Mesodermal cell (in vitro differentiated cells): ENCODE measurements around the gene SUPT20HL2.
"Not testable (repeated sequence)": the region's sequence is repeated elsewhere in the genome, so short reads cannot be mapped to it uniquely, and the experiment has no call there.

Experiments
- H3K27ac ChIP-seq: 2 replicates; pipeline ENCODE4 v1.7.0; 2013; ENCODE audit warnings: mild to moderate bottlenecking, low read depth, low read length, moderate library complexity; ENCODE audit not compliant: severe bottlenecking
- H3K36me3 ChIP-seq: 2 replicates; pipeline ENCODE4 v1.7.1; 2013; ENCODE audit warnings: mild to moderate bottlenecking, low read length, moderate library complexity; ENCODE audit not compliant: control insufficient read depth, insufficient read depth
- H3K4me1 ChIP-seq: one replicate; pipeline ENCODE4 v1.7.1; 2013; ENCODE audit warnings: mild to moderate bottlenecking, low read length; ENCODE audit not compliant: insufficient read depth, control insufficient read depth, poor library complexity, severe bottlenecking
- H3K4me3 ChIP-seq: 2 replicates; pipeline ENCODE4 v1.7.0; 2013; ENCODE audit warnings: low read length, control low read depth, mild to moderate bottlenecking; ENCODE audit not compliant: insufficient read depth, poor library complexity, severe bottlenecking; ENCODE audit errors: extremely low read depth
- H3K9me3 ChIP-seq: 2 replicates; pipeline ENCODE4 v1.7.1; 2013; ENCODE audit warnings: mild to moderate bottlenecking, low read length, moderate library complexity; ENCODE audit not compliant: control insufficient read depth
- WGBS, 2 experiments: methylation state at CpG; one replicate each; pipeline ENCODE4 v1.1.5; 2013; ENCODE audit warnings: missing lambda C conversion rate in 2 of 2; ENCODE audit not compliant: insufficient coverage in 2 of 2; 5-methylcytosine and 5-hydroxymethylcytosine counted together

The SUPT20HL2 gene

DNA sequence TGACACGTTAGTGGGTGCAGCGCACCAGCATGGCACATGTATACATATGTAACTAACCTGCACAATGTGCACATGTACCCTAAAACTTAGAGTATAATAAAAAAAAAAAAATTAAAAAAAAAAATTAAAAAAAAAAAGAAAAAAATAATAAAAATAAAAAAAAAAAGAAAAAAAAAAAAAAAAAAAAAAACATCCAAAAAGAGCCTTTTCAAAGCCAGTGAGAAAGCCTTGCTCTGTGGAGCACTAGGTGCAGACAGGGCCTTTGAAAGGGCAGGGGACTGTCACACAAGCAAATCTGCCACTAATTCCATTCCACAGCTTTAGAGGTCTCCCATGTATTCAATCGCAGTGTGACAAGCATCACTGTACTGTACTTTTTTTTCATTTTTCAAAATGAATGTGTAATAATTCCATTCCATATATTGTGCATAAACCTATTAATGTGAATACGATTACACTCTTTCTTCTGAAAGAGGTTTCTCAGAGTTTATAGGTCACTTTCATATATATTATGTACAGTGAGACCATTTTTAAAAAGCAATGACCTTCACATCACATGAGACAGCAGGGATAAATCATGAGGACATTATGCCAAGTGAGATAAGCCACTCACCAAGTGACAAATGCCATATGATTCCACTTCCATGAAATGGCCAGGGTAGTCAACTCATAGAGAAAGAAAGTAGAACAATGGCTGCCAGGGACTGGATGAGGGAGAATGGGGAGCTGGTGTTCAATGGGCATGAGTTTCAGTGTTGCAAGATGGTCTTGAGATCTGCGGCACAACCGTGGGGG, 4.1 kb downstream of the SUPT20HL2 start:
- not testable (repeated sequence) for H3K27ac ChIP-seq, H3K4me1 ChIP-seq, H3K4me3 ChIP-seq, H3K36me3 ChIP-seq, H3K9me3 ChIP-seq
- no CpG with 5 or more reads among the region's 6 CpGs for WGBS, 2 experiments

DNA sequence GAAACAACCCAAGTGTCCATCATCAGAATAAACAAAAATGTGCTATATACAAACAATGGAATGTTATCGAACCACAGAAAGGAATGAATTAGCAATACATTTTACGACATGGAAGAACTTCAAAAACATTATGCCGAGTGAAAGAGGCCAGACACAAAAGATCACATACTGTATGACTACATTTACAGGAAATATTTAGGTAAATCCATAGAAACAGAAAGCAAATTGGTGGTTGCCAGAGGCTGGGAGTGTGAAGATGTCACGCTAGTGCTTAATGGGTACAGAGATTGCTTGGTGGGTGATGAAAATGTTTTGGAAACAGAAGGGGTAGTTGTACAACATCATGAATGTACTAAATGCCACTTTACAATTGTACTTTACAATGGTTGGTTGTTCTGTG, 5.1 kb downstream of the SUPT20HL2 start:
- H3K4me1 ChIP-seq, H3K9me3 ChIP-seq, H3K27ac ChIP-seq, H3K4me3 ChIP-seq, H3K36me3 ChIP-seq: not testable (repeated sequence)
- no CpG with 5 or more reads among the region's 4 CpGs for WGBS, 2 experiments

DNA sequence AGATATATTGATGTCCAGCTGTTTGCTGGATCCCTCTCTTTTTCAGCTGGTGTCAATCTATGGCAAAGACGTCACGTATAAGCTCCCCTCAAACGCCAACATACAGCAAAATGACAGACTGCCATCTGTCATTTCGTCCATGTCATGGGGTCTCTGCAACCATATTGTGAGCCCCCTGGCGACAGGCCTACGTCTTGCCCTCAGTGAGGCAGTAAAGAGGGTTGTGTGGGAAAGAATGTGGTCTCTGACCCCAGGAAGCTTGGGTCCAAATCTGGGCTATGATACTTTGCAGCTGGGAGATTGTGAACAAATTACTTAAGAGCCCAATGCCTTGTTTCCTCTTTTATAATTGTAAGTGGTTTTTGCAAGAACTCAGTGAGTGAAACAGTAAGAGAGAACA, 7.4 kb downstream of the SUPT20HL2 start:
- Histone ChIP-seq H3K9me3 (no peaks in the 10 kb centered on the region), H3K4me1 (peaks cover 2% of the 10 kb centered on the region), H3K4me3 (no peak overlapping the region), H3K36me3 (no peaks in the 10 kb centered on the region), H3K27ac (no peak overlapping the region)
- WGBS, 2 experiments: 52 to 90% methylated on average over 2 to 3 of the region's 6 CpGs

DNA sequence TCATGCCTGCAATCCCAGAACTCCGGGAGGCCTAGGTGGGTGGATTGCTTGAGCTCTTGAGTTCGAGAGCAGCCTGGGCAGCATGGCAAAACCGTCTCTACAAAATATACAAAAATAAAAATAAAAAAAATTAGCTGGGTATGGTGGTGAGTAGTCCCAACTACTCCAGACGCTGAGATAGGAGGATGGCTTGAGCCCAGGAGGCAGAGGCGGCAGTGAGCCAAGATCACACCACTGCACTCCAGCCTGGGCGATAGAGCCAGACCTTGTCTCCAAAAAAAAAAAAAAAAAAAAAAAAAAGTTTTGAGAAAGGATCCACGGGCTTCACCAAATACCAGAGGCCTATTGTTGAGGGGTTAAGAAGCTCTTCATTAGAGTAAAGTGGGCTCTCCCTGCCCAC, 8.0 kb downstream of the SUPT20HL2 start:
- Histone ChIP-seq H3K4me1 (no peaks in the 10 kb centered on the region), H3K9me3 (no peaks in the 10 kb centered on the region), H3K4me3 (no peak overlapping the region), H3K27ac (no peak overlapping the region), H3K36me3 (no peaks in the 10 kb centered on the region)
- WGBS, 2 experiments: no CpG with 5 or more reads among the region's 7 CpGs

DNA sequence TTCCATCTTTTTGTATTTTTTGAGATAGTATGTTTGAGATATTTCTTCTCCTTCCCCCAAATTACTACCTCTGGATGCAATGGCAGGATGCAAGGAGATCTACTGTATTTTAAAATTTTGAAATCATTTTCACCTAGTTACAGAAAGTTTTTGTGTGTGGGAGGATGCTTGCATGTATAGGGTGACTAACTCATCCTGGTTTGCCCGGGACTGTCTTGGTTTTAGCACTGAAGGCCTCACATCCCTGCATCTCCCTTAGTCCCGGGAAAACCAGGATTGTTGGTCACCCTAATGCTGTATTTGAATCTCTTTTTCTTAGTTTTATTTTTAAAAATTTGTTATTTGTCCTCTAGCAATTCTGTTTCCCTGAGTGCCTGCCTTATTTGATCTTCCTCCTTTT, 12.1 kb downstream of the SUPT20HL2 start:
- H3K4me1 ChIP-seq: peaks cover 4% of the 10 kb centered on the region
- no CpG with 5 or more reads among the region's 2 CpGs for WGBS, 2 experiments

DNA sequence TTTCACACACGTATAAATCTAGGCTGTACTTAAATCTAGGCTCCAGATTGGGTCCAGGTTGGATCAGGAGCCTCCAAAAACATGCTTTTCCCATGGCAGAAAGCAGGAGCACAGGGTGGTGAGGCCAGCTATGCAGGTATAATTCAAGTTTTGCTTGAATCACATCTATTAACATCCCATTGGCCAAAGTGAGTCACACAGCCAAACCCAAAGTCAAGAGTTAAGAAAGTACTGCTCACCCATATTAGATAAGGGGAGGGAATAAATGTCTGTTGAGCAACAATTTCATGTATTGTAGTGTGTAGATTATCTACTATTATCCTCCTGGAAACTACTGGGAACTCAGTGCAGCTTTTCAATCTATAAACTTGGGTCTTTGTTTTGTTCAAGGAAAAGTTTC, 12.8 kb downstream of the SUPT20HL2 start:
- H3K4me1 ChIP-seq: peaks cover 4% of the 10 kb centered on the region
- H3K4me3 ChIP-seq: no peak overlapping the region
- H3K27ac ChIP-seq: no peak overlapping the region
- H3K36me3 ChIP-seq: no peaks in the 10 kb centered on the region
- H3K9me3 ChIP-seq: no peaks in the 10 kb centered on the region
- WGBS, 2 experiments: no CpG with 5 or more reads among the region's 1 CpG

More for the DNA sequence above, 12.1 kb downstream of the SUPT20HL2 start:
- Histone ChIP-seq H3K4me3 (no peak overlapping the region), H3K9me3 (no peaks in the 10 kb centered on the region), H3K36me3 (no peaks in the 10 kb centered on the region), H3K27ac (no peak overlapping the region)

DNA sequence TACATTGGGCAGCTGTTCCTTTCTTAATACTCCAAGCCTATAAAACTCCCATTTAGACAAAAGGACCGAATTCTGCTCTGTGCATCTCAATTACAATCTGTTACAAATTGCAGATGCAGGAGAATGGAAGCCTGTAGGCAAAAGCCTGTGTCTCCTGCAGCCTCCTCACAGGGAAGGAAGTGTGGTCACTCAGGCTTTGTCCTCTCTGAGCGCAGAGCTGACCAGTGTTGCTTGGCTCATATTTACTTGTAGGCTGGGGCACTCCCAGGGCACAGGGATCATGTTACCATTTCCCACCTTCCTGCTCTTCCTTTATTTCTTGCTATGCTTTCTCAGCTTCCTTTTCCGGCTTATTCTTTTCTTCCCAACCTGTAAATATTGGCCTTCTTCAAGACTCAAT, 15.7 kb downstream of the SUPT20HL2 start:
- no peaks in the 10 kb centered on the region for H3K9me3 ChIP-seq
- H3K27ac ChIP-seq: no peak overlapping the region
- H3K4me3 ChIP-seq: no peak overlapping the region
- H3K4me1 ChIP-seq: peaks cover 4% of the 10 kb centered on the region
- H3K36me3 ChIP-seq: no peaks in the 10 kb centered on the region
- 44% methylated on average over 1 of the region's 3 CpGs; no CpG with 5 or more reads in 1 of the 2 experiments for WGBS, 2 experiments

DNA sequence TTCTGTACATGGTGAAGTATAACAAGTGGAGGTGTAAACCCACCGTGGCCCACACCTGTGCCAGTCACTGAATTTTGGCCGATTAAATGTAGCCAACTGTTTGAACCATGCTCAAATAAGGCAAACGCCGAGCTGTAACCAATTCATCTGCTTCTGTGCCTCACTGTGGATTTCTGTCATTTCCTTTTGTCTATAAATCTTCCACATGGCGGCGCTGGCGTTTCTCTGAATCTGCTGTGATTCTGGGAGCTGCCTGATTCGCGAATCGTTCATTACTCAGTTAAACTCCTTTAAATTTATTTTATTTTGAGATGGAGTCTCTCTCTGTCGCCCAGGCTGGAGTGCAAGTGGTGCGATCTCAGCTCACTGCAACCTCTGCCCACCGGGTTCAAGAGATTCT, 19.2 kb downstream of the SUPT20HL2 start:
- peaks cover 4% of the 10 kb centered on the region for H3K4me1 ChIP-seq
- 81 to 83% methylated on average over 7 to 8 of the region's 13 CpGs for WGBS, 2 experiments
- no peak overlapping the region for H3K27ac ChIP-seq
- H3K36me3 ChIP-seq: no peaks in the 10 kb centered on the region
- no peak overlapping the region for H3K4me3 ChIP-seq
- no peaks in the 10 kb centered on the region for H3K9me3 ChIP-seq

DNA sequence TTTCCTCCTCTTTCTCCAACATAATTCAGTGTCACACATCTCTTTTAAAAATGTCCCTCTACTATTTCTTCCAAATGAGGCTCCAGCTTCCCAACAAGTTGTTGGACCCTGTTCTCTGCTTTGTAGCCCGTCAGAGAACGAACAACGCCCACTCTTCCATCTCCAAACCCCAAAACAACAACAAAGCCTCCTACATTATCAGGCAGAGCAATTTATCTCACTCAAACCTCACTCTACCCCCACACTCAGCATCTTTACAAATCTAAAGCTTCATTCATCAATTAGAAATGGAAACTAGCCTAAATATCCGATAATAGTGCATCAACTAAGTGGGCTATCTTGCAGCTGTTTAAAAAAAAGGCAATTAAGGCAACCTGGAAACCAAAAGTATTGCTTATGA, 20.5 kb downstream of the SUPT20HL2 start:
- no peak overlapping the region for H3K4me3 ChIP-seq
- 80 to 84% methylated on average over 1 to 3 of the region's 4 CpGs for WGBS, 2 experiments
- H3K9me3 ChIP-seq: no peaks in the 10 kb centered on the region
- no peaks in the 10 kb centered on the region for H3K36me3 ChIP-seq
- no peak overlapping the region for H3K27ac ChIP-seq
- H3K4me1 ChIP-seq: peaks cover 4% of the 10 kb centered on the region

DNA sequence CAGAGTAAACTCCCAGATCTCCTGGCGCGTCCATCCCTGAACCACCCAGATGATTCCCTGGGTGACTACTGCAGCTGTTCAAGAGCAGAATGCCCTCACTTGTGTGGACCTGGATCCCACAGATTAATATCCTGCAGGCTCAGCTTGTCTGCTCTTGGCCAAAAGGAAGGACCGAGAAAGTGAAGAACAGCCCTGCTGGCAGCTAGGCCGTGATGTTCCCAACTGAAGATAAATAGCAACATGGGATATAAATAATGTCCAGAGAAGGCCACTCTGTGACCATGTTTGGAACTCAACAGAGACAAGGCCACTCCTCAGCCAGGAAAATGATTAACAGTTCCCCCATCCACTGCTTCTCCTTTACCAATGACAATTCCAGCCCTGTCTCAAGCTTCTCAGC, 21.5 kb downstream of the SUPT20HL2 start:
- Histone ChIP-seq H3K36me3 (no peaks in the 10 kb centered on the region), H3K27ac (no peak overlapping the region), H3K4me3 (no peak overlapping the region), H3K4me1 (no peaks in the 10 kb centered on the region), H3K9me3 (no peaks in the 10 kb centered on the region)
- WGBS, 2 experiments: 100% methylated on average over 2 of the region's 4 CpGs

DNA sequence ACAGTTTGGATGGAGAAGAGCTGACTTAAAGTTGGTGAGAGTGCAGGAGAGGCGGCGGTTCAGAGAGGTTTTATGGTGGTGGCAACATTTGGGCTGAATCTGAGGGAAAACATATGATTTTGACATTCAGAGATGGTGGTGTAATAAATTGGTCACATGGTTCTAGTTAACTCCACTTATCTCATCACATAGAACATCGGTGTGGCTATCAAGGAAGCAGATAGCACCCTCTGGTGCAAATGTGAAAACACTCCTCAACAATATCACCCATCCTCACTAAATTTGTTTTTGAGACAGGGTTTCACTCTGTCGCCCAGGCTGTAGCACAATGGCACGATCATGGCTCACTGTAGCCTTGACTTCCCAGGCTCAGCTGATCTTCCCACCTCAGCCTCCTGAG, 28.8 kb downstream of the SUPT20HL2 start:
- H3K27ac ChIP-seq: no peak overlapping the region
- no peak overlapping the region for H3K4me3 ChIP-seq
- no peaks in the 10 kb centered on the region for H3K9me3 ChIP-seq
- no peaks in the 10 kb centered on the region for H3K4me1 ChIP-seq
- H3K36me3 ChIP-seq: no peaks in the 10 kb centered on the region
- 50 to 83% methylated on average over 1 to 3 of the region's 5 CpGs for WGBS, 2 experiments
